H1 (cell line): Measurements from ENCODE around the gene POGZ. TPM values are rescaled to one million over a fixed set of nuclear protein-coding genes. Genes with fewer than 3 reads are reported as not detected.

Source experiments
- CTCF ChIA-PET: fragments of 300-600 bp; sonication (Branson Sonifier 250); formaldehyde crosslinking; loops from one replicate; lab custom pipeline; 2021; ENCODE audit not compliant: partially characterized antibody; lab: Charles Lee
- POLR2A ChIA-PET: fragments of 300-600 bp; sonication (Branson Sonifier 250); formaldehyde crosslinking; loops from one replicate; lab custom pipeline; 2021; ENCODE audit warnings: inconsistent platforms; ENCODE audit not compliant: partially characterized antibody; lab: Charles Lee
- DNase-seq, 2 experiments: peaks; one replicate each; pipeline versions ENCODE4 v3.0.0 to v3.0.0-alpha.2; 2010 to 2022; ENCODE audit warnings: low spot score in 2 of 2, low read depth in 1 of 2, mixed read lengths in 1 of 2
- FAIRE-seq: peaks from 2 replicates; lab custom pipeline; 2011; peaks lifted over from hg19 to GRCh38; lab: Jason Lieb, UNC
- H2AFZ ChIP-seq: 2 replicates; pipeline ENCODE4 v1.8.1; 2012; ENCODE audit warnings: low read length, inconsistent platforms
- H2AK5ac ChIP-seq: 2 replicates; pipeline ENCODE4 v1.6.1; 2013; ENCODE audit warnings: low read depth, low read length
- H2BK120ac ChIP-seq: replicated peaks from 2 replicates; pipeline ENCODE3; 2013; ENCODE audit warnings: low read depth, low read length, inconsistent platforms
- H2BK12ac ChIP-seq: 2 replicates; pipeline ENCODE4 v1.6.1; 2013; ENCODE audit warnings: low read depth, low read length
- H2BK15ac ChIP-seq: 2 replicates; pipeline ENCODE4 v1.6.1; 2013; ENCODE audit warnings: low read length
- H2BK20ac ChIP-seq: 2 replicates; pipeline ENCODE4 v1.6.1; 2013; ENCODE audit warnings: low read length
- H2BK5ac ChIP-seq: 2 replicates; pipeline ENCODE4 v1.6.1; 2013; ENCODE audit warnings: low read depth, low read length
- H3K14ac ChIP-seq: 2 replicates; pipeline ENCODE4 v1.6.1; 2013; ENCODE audit warnings: inconsistent platforms; ENCODE audit not compliant: insufficient read length
- H3K18ac ChIP-seq: 2 replicates; pipeline ENCODE4 v1.6.1; 2013; ENCODE audit warnings: low read length; ENCODE audit errors: extremely low read depth
- H3K23ac ChIP-seq: 2 replicates; pipeline ENCODE4 v1.6.1; 2013; ENCODE audit warnings: inconsistent platforms; ENCODE audit not compliant: insufficient read length
- H3K23me2 ChIP-seq: 2 replicates; pipeline ENCODE4 v1.6.1; 2013; ENCODE audit warnings: low read depth, low read length
- H3K27ac ChIP-seq: 2 replicates; pipeline ENCODE4 v1.6.1; 2011; ENCODE audit warnings: low read depth, low read length, inconsistent platforms
- H3K27me3 ChIP-seq, 4 experiments: replicated peaks in 1 of 4; 1 replicate in 1 of 4; 2 replicates in 3 of 4; pipeline versions ENCODE4 v1.6.1 to v1.8.1; 2011 to 2013; ENCODE audit warnings: low read length in 3 of 4, mild to moderate bottlenecking in 3 of 4, inconsistent platforms in 2 of 4, mixed read lengths in 2 of 4, moderate library complexity in 1 of 4; ENCODE audit not compliant: control insufficient read depth in 3 of 4, insufficient read depth in 3 of 4; ENCODE audit errors: extremely low read depth in 1 of 4
- H3K36me3 ChIP-seq, 4 experiments: 2 replicates each; pipeline versions ENCODE4 v1.6.1 to v1.8.1; 2011 to 2013; ENCODE audit warnings: mild to moderate bottlenecking in 4 of 4, low read length in 3 of 4, moderate library complexity in 2 of 4, control low read depth in 1 of 4, inconsistent platforms in 1 of 4; ENCODE audit not compliant: insufficient read depth in 4 of 4, control insufficient read depth in 2 of 4
- H3K4ac ChIP-seq: replicated peaks from 2 replicates; pipeline ENCODE3; 2013; ENCODE audit warnings: low read length, low read depth, mixed read lengths, inconsistent platforms; ENCODE audit not compliant: insufficient read length
- H3K4me1 ChIP-seq, 4 experiments: replicated peaks in 1 of 4; 1 replicate in 1 of 4; 2 replicates in 3 of 4; pipeline versions ENCODE4 v1.6.1 to v1.8.1; 2011 to 2013; ENCODE audit warnings: low read length in 3 of 4, inconsistent platforms in 2 of 4, mixed read lengths in 1 of 4; ENCODE audit not compliant: insufficient read depth in 4 of 4, control insufficient read depth in 3 of 4
- H3K4me2 ChIP-seq, 2 experiments: 2 replicates each; pipeline versions ENCODE4 v1.6.1 to v1.8.1; 2011 to 2013; ENCODE audit warnings: low read depth in 2 of 2, low read length in 2 of 2, control low read depth in 1 of 2, inconsistent platforms in 1 of 2, mild to moderate bottlenecking in 1 of 2; ENCODE audit not compliant: insufficient read depth in 1 of 2
- H3K4me3 ChIP-seq, 4 experiments: fragments of 200-600, 300-600 bp in 1 of 4; sonication (generic), shearing (Covaris generic), sonication (Bioruptor Twin) in 1 of 4; 2 replicates each; pipeline versions ENCODE4 v1.5.1 to v1.8.1; 2011 to 2016; ENCODE audit warnings: low read length in 4 of 4, low read depth in 3 of 4, control low read depth in 2 of 4, inconsistent platforms in 2 of 4, mild to moderate bottlenecking in 2 of 4, mixed read lengths in 1 of 4, moderate library complexity in 1 of 4; ENCODE audit not compliant: insufficient read depth in 2 of 4; ENCODE audit errors: extremely low read depth in 1 of 4
- H3K56ac ChIP-seq: replicated peaks from 2 replicates; pipeline ENCODE3; 2013; ENCODE audit warnings: low read depth, mild to moderate bottlenecking, mixed read lengths, low read length, inconsistent platforms; ENCODE audit not compliant: insufficient read length
- H3K79me1 ChIP-seq: 2 replicates; pipeline ENCODE4 v1.6.1; 2013; ENCODE audit warnings: low read depth, low read length, control low read depth
- H3K79me2 ChIP-seq, 2 experiments: 2 replicates each; pipeline versions ENCODE4 v1.6.1 to v1.8.1; 2012 to 2013; ENCODE audit warnings: low read length in 2 of 2, mild to moderate bottlenecking in 2 of 2, inconsistent platforms in 1 of 2; ENCODE audit not compliant: insufficient read depth in 2 of 2, control insufficient read depth in 1 of 2
- H3K9ac ChIP-seq, 4 experiments: replicated peaks in 1 of 4; 1 replicate in 1 of 4; 2 replicates in 3 of 4; pipeline versions ENCODE4 v1.6.1 to v1.8.1; 2011 to 2013; ENCODE audit warnings: low read depth in 3 of 4, low read length in 3 of 4, control low read depth in 2 of 4, mild to moderate bottlenecking in 2 of 4, moderate library complexity in 2 of 4, inconsistent platforms in 1 of 4; ENCODE audit errors: extremely low read depth in 1 of 4
- H3K9me3 ChIP-seq, 2 experiments: 2 replicates each; pipeline versions ENCODE4 v1.6.1 to v1.8.1; 2012 to 2013; ENCODE audit warnings: mild to moderate bottlenecking in 2 of 2, moderate library complexity in 2 of 2, control low read depth in 1 of 2, inconsistent platforms in 1 of 2, low read depth in 1 of 2, low read length in 1 of 2, mixed read lengths in 1 of 2; ENCODE audit not compliant: insufficient read depth in 2 of 2
- H4K20me1 ChIP-seq, 2 experiments: replicated peaks in 1 of 2; 2 replicates each; pipeline versions ENCODE3 to v1.8.1; 2011 to 2013; ENCODE audit warnings: inconsistent platforms in 2 of 2, low read length in 2 of 2, mild to moderate bottlenecking in 1 of 2; ENCODE audit not compliant: insufficient read depth in 2 of 2, control insufficient read depth in 1 of 2
- H4K5ac ChIP-seq: 2 replicates; pipeline ENCODE4 v1.6.1; 2013; ENCODE audit warnings: low read length, low read depth, mixed read lengths, inconsistent platforms; ENCODE audit not compliant: insufficient read length
- H4K8ac ChIP-seq: 2 replicates; pipeline ENCODE4 v1.8.0; 2013; ENCODE audit warnings: mild to moderate bottlenecking, moderate library complexity, low read length, inconsistent platforms; ENCODE audit not compliant: insufficient read depth; ENCODE audit errors: extremely low read depth
- H4K91ac ChIP-seq: replicated peaks from 2 replicates; pipeline ENCODE3; 2013; ENCODE audit warnings: low read length, mixed read lengths, inconsistent platforms; ENCODE audit not compliant: insufficient read length
- CEBPB ChIP-seq: IDR thresholded peaks from 2 replicates; pipeline ENCODE4 v1.6.1; 2012; ENCODE audit warnings: low read depth, low read length
- MAFK ChIP-seq: IDR thresholded peaks from 2 replicates; pipeline ENCODE4 v1.6.1; 2012; ENCODE audit warnings: low read depth, mild to moderate bottlenecking, improper control_type of control experiment, low read length
- NANOG ChIP-seq: IDR thresholded peaks from 2 replicates; pipeline ENCODE4 v1.6.1; 2011; ENCODE audit warnings: low read length, low read depth, mild to moderate bottlenecking, inconsistent platforms; ENCODE audit not compliant: insufficient read depth, poor library complexity, severe bottlenecking
- WGBS, 2 experiments: shearing (Covaris generic) in 1 of 2; methylation state at CpG; one replicate each; pipeline versions ENCODE4 v1.1.6 to v1.1.7; 2013 to 2015; ENCODE audit warnings: low lambda C conversion rate in 2 of 2, mixed read lengths in 2 of 2, inconsistent platforms in 1 of 2, low coverage in 1 of 2, missing lambda C conversion rate in 1 of 2; ENCODE audit not compliant: insufficient replicate concordance in 2 of 2, insufficient coverage in 1 of 2, insufficient read length in 1 of 2; ENCODE audit errors: extremely low coverage in 1 of 2, missing lambda C conversion rate in 1 of 2; 5-methylcytosine and 5-hydroxymethylcytosine counted together
- polyA plus RNA-seq, 7 experiments: library from polyadenylated mRNA; depleted of rRNA in 3 of 7; stranded (reverse) in 5 of 7; unstranded in 2 of 7; fragments of >200 nt in 5 of 7; fragments of 200-250 nt in 2 of 7; gene quantifications; 1 replicate in 5 of 7; 2 replicates in 1 of 7; 4 replicates in 1 of 7; pipeline versions ENCODE4 v1.2.1 to v1.2.3, GENCODE V29; 2011 to 2013; ENCODE audit warnings: missing spikeins in 2 of 7, mixed read lengths in 2 of 7
- total RNA-seq: library from RNA; stranded (reverse); fragmentation: NEBNext Ultra II Directional; extraction: Animal tissue kit (Norgen Biotek cat#: 25700); gene quantifications from 2 replicates; pipeline ENCODE4 v1.2.1, GENCODE V29; 2021

POGZ gene
- total and polyA plus RNA-seq, 2 of the 8 experiments (the other 6 are each of a cell fraction or from before 2014, with no cell fraction given) = 66.4 to 105 TPM

- no peak for TF ChIP-seq NANOG
- no peak for TF ChIP-seq CEBPB
- TF ChIP-seq MAFK = no peak
- no peak overlapping the region for H2AK5ac ChIP-seq
- peaks cover 0 to 30% of the 10 kb centered on the region in 2 experiments; a peak in 2 of 4 replicates for H3K79me2 ChIP-seq
- WGBS, 2 experiments = 94% methylated on average over 7 of the region's 7 CpGs; no CpG with 5 or more reads in 1 of the 2 experiments
- H3K56ac ChIP-seq = no peak overlapping the region
- no peak overlapping the region for H2BK20ac ChIP-seq
- H3K9ac ChIP-seq = peak overlapping the region in 1 of 4 experiments; percentile 5; a peak in 3 of 7 replicates
- CTCF ChIA-PET = no interaction called here
- H3K27ac ChIP-seq = no peak overlapping the region
- H2BK5ac ChIP-seq = no peak overlapping the region
- no peaks in the 10 kb centered on the region for H3K4me1 ChIP-seq
- no peak overlapping the region for H2BK120ac ChIP-seq
- H4K5ac ChIP-seq = no peak overlapping the region
- no peak overlapping the region for H3K23ac ChIP-seq
- POLR2A ChIA-PET = interaction anchor here (1.5 kb wide), 1 partner anchor 26 kb away, joined by 5 read pairs; no protein-coding TSS in a partner anchor
- H3K18ac ChIP-seq = no peak overlapping the region
- H3K4me3 ChIP-seq = no peak overlapping the region
- no peak overlapping the region for H3K4me2 ChIP-seq
- no peak overlapping the region for H2BK12ac ChIP-seq
- H3K27me3 ChIP-seq = no peaks in the 10 kb centered on the region
- H3K14ac ChIP-seq = no peak overlapping the region
- no peak for DNase-seq
- no peaks in the 10 kb centered on the region for H3K23me2 ChIP-seq
- H4K91ac ChIP-seq = no peak overlapping the region
- H4K20me1 ChIP-seq = peaks cover 2% of the 10 kb centered on the region in 2 experiments
- H3K9me3 ChIP-seq = no peaks in the 10 kb centered on the region
- no peak overlapping the region for H2BK15ac ChIP-seq
- no peak overlapping the region; the same call in 1 of the 2 replicates for H4K8ac ChIP-seq
- H3K79me1 ChIP-seq = peaks cover 3% of the 10 kb centered on the region; the same call in 1 of the 2 replicates
- no peak overlapping the region for H2AFZ ChIP-seq
- H3K4ac ChIP-seq = no peak overlapping the region
- peaks cover 25 to 68% (median 47%) of the 10 kb centered on the region in 4 experiments for H3K36me3 ChIP-seq
- no peak for FAIRE-seq
These were observed 31.2 kb downstream of the POGZ start for GRCh38 chr1:151428068-151428467.
